Loucy (cell line): Measurements from ENCODE around the gene CD300E.
"Not testable (repeated sequence)": the region's sequence is repeated elsewhere in the genome, so short reads cannot be mapped to it uniquely, and the experiment has no call there.

ENCODE experiments used
- H2AFZ ChIP-seq: fragments of 200-600 bp; sonication (generic); 2 replicates; pipeline ENCODE4 v1.6.0; 2016; ENCODE audit warnings: antibody characterized with exemption, mild to moderate bottlenecking, low read length, moderate library complexity
- H3F3A ChIP-seq: fragments of 200-600 bp; 2 replicates; pipeline ENCODE4 v1.6.0; 2016; ENCODE audit warnings: antibody characterized with exemption, low read depth, mild to moderate bottlenecking
- H3K27me3 ChIP-seq: fragments of 200-600 bp; sonication (generic); 2 replicates; pipeline ENCODE4 v1.6.1; 2014; ENCODE audit warnings: low read length, mild to moderate bottlenecking; ENCODE audit not compliant: insufficient read depth, poor library complexity, severe bottlenecking
- H3K36me3 ChIP-seq: fragments of 200-600 bp; sonication (generic); 2 replicates; pipeline ENCODE4 v1.6.1; 2016; ENCODE audit warnings: low read length; ENCODE audit not compliant: insufficient read depth
- H3K4me1 ChIP-seq: fragments of 200-600 bp; sonication (generic); 2 replicates; pipeline ENCODE4 v1.5.1; 2014; ENCODE audit warnings: low read length, mild to moderate bottlenecking; ENCODE audit not compliant: insufficient read depth, poor library complexity, severe bottlenecking
- H3K4me2 ChIP-seq: fragments of 200-600 bp; sonication (generic); 2 replicates; pipeline ENCODE4 v1.6.0; 2014; ENCODE audit warnings: antibody characterized with exemption, low read length, low read depth, mild to moderate bottlenecking; ENCODE audit not compliant: poor library complexity, severe bottlenecking
- H3K4me3 ChIP-seq: fragments of 200-600 bp; sonication (generic); 2 replicates; pipeline ENCODE4 v1.5.1; 2014; ENCODE audit warnings: low read length, mild to moderate bottlenecking, mixed read lengths; ENCODE audit not compliant: poor library complexity, severe bottlenecking
- H3K79me2 ChIP-seq: fragments of 200-600 bp; sonication (generic); 2 replicates; pipeline ENCODE4 v1.6.1; 2014; ENCODE audit warnings: low read length; ENCODE audit not compliant: insufficient read depth
- H3K9ac ChIP-seq: fragments of 200-600 bp; sonication (generic); 2 replicates; pipeline ENCODE4 v1.6.0; 2014; ENCODE audit warnings: mild to moderate bottlenecking, low read depth, low read length, moderate library complexity; ENCODE audit not compliant: poor library complexity, severe bottlenecking
- H3K9me2 ChIP-seq: fragments of 200-600 bp; sonication (generic); replicated peaks from 2 replicates; pipeline ENCODE4 v1.6.1; 2016; ENCODE audit warnings: low read depth, low read length, mixed read lengths
- H3K9me3 ChIP-seq: fragments of 200-600 bp; sonication (generic); 2 replicates; pipeline ENCODE4 v1.6.1; 2014; ENCODE audit warnings: mild to moderate bottlenecking, antibody characterized with exemption, low read length, low read depth; ENCODE audit not compliant: insufficient read depth
- H4K20me1 ChIP-seq: fragments of 200-600 bp; sonication (generic); 2 replicates; pipeline ENCODE4 v1.6.0; 2014; ENCODE audit warnings: antibody characterized with exemption, low read length, mild to moderate bottlenecking; ENCODE audit not compliant: insufficient read depth, poor library complexity, severe bottlenecking
- CTCF ChIP-seq: fragments of 200-600 bp; sonication (generic); conservative IDR thresholded peaks from 2 replicates; pipeline ENCODE4 v1.5.1; 2014; ENCODE audit warnings: mild to moderate bottlenecking, antibody characterized with exemption, low read length
- EZH2phosphoT487 ChIP-seq: fragments of 200-600 bp; IDR thresholded peaks from 2 replicates; pipeline ENCODE4 v1.6.1; 2018; ENCODE audit warnings: antibody characterized with exemption, mild to moderate bottlenecking, moderate library complexity, borderline replicate concordance

The CD300E gene

GRCh38 chr17:74578979-74579378 is 44.6 kb downstream of the CD300E start:
- Histone ChIP-seq H3K9ac (no peak overlapping the region), H4K20me1 (no peaks in the 10 kb centered on the region), H2AFZ (no peak overlapping the region), H3K4me1 (peaks cover 2% of the 10 kb centered on the region), H3K4me2 (no peak overlapping the region), H3K79me2 (no peaks in the 10 kb centered on the region), H3K4me3 (no peak overlapping the region), H3F3A (no peaks in the 10 kb centered on the region), H3K9me3 (no peaks in the 10 kb centered on the region), H3K9me2 (no peaks in the 10 kb centered on the region), H3K27me3 (no peaks in the 10 kb centered on the region), H3K36me3 (no peaks in the 10 kb centered on the region)
- TF ChIP-seq EZH2phosphoT487 = no peak
- TF ChIP-seq CTCF = no peak

GRCh38 chr17:74574489-74575142 is 48.9 kb downstream of the CD300E start:
- Histone ChIP-seq H4K20me1 (no peaks in the 10 kb centered on the region), H3K9me2 (no peaks in the 10 kb centered on the region), H3K4me3 (no peak overlapping the region), H3K79me2 (no peaks in the 10 kb centered on the region), H3K4me2 (no peak overlapping the region), H3K36me3 (no peaks in the 10 kb centered on the region), H2AFZ (no peak overlapping the region), H3K9ac (no peak overlapping the region), H3K9me3 (no peaks in the 10 kb centered on the region), H3F3A (no peaks in the 10 kb centered on the region), H3K4me1 (no peaks in the 10 kb centered on the region), H3K27me3 (no peaks in the 10 kb centered on the region)
- TF ChIP-seq CTCF = no peak
- TF ChIP-seq EZH2phosphoT487 = no peak

- not testable (repeated sequence) for H3K4me3 ChIP-seq, H3K36me3 ChIP-seq, H3K9ac ChIP-seq, H2AFZ ChIP-seq, H3K4me2 ChIP-seq, H3K79me2 ChIP-seq, H3K4me1 ChIP-seq, H3K27me3 ChIP-seq, H4K20me1 ChIP-seq, H3F3A ChIP-seq, H3K9me2 ChIP-seq, H3K9me3 ChIP-seq
Measured at GRCh38 chr17:74573635-74574034, 49.9 kb downstream of the CD300E start.

- H3F3A ChIP-seq = no peaks in the 10 kb centered on the region
- no peak overlapping the region for H3K9ac ChIP-seq
- H3K9me3 ChIP-seq = no peaks in the 10 kb centered on the region
- no peak overlapping the region for H3K4me3 ChIP-seq
- no peaks in the 10 kb centered on the region for H3K36me3 ChIP-seq
- H3K9me2 ChIP-seq = no peaks in the 10 kb centered on the region
- TF ChIP-seq EZH2phosphoT487 (no peak), CTCF (no peak)
- H3K27me3 ChIP-seq = no peaks in the 10 kb centered on the region
- H3K4me2 ChIP-seq = no peak overlapping the region
- no peaks in the 10 kb centered on the region for H4K20me1 ChIP-seq
- no peaks in the 10 kb centered on the region for H3K4me1 ChIP-seq
- H2AFZ ChIP-seq = no peak overlapping the region
- no peaks in the 10 kb centered on the region for H3K79me2 ChIP-seq
Measured at GRCh38 chr17:74573169-74573568, 50.4 kb downstream of the CD300E start.
